Limb (tissue), 2 donors: ENCODE results near the gene PXDC1.
"Not testable (repeated sequence)": the region's sequence is repeated elsewhere in the genome, so short reads cannot be mapped to it uniquely, and the experiment has no call there.

Experiments
- DNase-seq, 2 donors: peaks; one replicate each; pipeline ENCODE4 v3.0.0-alpha.2; 2016; ENCODE audit errors: extremely low spot score in 2 of 2

PXDC1 gene

DNA sequence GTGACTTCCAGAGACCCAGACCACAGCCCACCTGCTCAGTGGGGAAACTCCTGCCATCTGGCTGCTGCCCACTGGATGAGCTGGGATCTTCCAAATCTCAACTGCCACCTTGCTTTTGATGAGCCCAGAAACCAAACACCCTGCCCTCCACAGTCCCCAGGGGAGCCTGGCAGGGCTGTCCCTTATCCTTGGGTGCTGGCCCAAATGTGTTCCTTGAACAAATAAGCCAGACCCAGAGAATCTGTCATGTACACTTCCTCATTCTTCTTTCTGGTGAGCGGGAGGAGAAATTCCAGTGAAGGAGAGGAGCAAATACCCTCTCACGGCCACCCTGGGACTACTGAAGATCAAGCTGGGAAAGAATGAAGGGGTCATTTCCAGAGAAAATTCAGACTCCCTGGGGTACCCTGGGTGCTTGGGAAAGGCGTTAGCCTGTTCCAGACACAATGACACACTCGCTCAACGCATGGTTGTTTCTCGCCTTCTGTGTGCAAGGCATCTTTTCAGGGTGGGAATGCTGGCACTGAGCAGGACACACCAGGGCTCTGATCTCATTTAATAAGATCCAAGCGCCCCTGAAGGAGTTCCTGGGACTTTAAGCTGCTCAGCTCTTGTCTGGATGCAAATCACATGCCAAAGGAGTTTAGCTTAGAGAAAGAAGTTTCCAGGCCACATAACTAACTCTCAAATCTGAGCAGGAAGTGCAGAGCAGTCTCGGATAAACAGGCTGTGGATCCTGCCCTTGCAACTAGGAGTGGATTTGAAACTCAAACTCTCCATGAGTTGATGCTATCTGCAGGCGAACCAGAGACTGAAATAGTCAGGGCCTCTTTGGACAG is 38.5 kb downstream of the PXDC1 start:
- no peak for DNase-seq

DNA sequence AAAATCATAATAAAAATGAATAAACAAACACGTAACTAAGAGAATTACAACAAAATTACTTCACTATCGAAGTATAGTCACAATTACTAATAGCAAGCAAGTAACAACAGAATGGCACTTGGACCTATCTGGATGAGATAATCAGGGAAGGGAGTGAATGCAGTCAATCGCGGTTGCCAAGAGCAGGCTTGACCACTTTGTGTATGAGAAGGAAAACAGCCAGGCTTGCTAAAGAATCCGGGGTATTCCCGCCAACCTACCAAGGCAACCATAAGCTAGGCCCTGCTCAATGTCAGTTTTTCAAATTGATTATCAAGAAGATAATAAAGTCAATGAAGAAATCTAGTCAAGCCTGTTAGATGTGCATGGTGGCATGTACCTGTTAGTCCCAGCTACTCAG is 39.7 kb downstream of the PXDC1 start:
- no peak for DNase-seq

DNA sequence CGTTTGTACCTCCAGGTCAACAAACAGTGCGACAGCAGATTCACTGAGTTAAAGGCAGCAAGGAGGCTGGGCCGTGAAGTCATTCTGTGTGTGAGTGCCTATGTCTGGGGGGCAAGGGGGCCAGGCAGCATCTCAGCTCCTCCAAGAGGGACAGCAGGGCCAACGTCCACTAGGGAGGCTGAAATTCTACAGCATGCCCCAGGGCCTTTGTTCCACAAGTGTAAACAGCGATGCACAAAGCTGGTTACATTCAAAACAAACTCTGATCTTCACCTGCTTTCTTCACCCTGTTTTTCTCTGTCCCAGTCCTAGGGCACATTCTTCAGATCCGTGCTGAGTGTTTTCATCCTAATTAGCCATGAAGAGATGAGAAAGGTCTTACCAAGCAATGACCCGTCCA is 41.1 kb downstream of the PXDC1 start:
- no peak for DNase-seq

DNA sequence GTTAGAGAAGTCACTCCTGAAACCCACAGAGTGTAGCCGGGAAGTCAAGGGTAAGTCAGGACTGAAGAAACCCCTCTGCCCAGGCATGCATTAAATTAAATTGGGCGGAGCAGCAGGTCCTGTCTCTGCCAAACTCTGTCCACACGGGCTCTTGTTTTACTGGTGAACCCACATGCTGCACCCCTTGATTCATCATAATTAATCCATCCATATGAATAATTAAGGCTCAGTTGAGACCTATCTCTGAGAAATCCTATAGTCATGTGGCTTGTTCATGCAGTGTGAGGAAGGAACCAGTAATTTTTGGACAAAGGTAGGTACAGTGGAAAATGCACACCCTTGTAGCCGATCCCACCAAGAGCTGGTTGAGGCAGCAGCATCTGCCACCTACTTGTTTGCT is 43.0 kb downstream of the PXDC1 start:
- no peak for DNase-seq

GRCh38 chr6:3707751-3708412 is 43.6 kb downstream of the PXDC1 start:
- no peak for DNase-seq

- DNase-seq, result no peak
These were observed 44.5 kb downstream of the PXDC1 start for GRCh38 chr6:3707024-3707423.

DNA sequence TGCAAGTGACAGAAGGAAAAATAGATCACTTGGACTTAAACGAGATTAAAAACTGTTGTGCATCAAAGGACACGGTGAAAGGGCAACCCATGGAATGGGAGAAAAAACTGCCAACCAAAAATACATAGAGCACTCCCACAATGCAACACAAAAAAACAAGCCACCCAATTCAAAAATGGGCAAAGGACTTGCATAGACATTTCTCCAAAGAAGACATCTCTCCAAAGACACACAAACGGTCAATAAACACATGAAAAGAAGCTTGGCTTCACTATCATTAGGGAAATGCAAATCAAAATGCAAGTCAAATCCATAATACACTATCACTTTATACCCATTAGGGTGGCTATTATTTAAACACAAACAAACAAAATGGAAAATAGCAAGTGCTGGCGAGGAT is 45.0 kb downstream of the PXDC1 start:
- DNase-seq, result no peak

GRCh38 chr6:3701631-3702030 is 49.9 kb downstream of the PXDC1 start:
- DNase-seq, result no peak

DNA sequence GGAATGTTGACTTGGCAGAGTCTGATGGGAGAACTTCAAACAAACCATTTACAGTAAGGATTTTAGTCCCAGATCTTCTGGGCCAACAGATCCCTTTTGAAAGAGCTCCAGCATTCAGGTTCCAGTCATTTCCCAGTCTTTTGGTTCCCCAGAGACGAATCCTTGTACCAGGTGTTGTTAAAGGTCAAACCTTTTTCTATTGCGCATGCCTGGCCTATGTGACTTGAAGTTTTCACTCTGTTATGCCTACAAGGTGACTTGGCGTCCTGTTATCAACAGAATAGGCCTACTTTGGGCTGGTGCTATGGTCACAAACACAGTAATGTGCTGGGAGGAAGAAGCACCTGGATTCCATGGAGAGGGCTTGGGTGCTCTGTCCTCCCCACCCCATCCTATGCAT is 52.3 kb downstream of the PXDC1 start:
- DNase-seq, result no peak

DNA sequence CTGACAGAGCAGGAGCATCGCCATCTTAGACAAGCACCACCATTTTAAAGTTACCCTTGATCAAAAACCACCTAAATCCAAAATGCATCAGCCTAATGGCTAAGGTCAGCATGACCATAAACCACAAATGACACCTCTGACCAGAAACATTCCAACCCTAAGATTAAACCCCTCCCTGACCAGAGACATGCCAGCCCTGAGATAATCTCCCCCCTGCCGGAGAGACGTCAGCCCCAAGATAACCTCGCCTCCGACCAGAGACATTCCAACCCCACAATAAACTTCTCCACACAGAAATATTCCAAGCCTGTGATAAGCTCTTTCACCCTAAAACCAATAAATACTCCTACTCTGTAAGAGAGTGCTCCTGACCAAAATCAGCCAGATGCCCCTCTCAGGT is 53.5 kb downstream of the PXDC1 start:
- no peak for DNase-seq

DNA sequence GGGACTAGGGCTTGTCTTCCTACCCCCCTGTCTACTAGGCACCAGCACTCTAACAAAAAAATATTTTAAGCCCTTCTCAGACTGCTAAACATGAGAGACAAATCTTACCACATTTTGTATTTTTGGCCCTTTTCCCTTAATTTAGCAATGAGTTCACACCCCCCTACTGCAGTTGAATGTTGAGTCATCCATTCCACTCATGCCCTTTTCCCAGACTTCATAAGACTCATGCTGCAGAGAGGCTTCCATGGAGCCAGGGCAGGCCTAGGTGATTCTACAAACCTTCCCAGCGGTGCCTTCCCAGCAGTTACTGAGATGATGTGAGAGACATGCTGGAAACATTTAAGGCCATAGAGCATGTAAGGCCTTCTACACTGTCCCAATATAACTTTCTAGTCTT is 53.9 kb downstream of the PXDC1 start:
- no peak for DNase-seq

DNA sequence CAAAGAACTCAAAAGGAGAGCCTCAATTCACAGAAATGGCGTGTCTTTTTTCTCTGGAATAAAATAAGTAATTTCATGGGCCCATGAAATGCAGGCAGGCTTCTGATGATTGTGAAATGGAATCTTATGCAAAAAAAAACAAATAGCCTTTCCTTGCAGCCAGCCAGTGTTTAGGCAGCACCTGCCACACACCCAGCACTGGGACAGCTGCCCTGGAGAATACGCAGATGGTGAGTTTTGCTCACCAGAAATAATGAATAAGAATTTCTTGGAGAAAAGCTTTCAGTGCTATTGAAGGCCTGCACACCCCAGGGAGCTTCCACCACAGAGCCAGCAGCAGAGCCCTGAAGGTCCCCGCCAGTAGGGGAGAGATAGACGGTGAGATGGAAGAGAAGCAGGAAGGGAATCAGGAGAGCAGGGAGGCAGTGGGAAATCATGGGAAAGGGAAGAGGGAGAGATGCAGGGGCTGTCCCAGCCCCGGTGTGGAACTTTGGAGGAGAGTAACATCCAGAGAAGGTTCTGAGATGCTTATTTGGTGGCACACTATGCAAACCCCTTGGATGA is 54.9 kb downstream of the PXDC1 start:
- peak in 1 of 2 donors; percentile 15 for DNase-seq

GRCh38 chr6:3695065-3695817 is 56.3 kb downstream of the PXDC1 start:
- no peak for DNase-seq

DNA sequence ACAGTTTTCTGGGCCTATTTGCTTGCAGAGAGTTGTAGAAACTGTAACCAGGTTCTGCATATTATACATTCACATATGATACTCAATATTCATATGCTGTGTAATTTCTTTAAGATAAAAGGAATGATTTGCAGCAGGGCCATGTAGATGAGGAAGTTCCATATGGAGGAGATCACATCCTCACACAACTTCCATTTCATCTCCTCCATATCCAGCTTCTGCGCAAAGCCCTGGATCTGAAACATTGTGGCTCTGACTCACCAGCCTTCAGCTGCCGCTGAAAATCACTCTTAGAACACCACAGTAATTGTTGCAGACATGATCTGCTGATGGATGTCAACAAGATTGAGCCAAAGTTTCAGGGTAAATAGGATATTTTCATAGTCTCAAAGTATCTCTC is 57.7 kb downstream of the PXDC1 start:
- no peak for DNase-seq

DNA sequence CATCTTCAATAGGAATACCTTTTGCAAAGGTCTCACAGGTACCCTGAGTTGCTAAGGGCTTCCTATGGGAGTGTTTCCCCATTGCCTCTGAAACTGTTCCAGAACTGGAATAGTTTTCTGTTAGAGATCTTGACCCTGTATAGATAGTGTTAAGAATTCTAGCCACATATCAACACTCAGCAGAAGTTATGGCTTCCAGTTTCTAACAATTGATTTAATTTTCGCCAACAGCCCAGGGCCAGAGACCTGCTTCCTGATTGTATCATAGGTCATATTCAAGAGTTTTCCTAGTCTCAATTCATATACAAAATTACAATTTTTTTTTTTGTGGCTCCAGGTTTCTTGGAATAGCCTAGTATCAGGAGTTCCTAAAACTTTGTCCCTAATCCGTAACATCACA is 61.0 kb downstream of the PXDC1 start:
- no peak for DNase-seq

- DNase-seq, result no peak
These were observed 63.7 kb downstream of the PXDC1 start for GRCh38 chr6:3687847-3688246.

GRCh38 chr6:3683331-3683730 is 68.2 kb downstream of the PXDC1 start:
- no peak for DNase-seq

GRCh38 chr6:3678946-3679345 is 72.6 kb downstream of the PXDC1 start:
- no peak for DNase-seq

GRCh38 chr6:3677751-3678150 is 73.8 kb downstream of the PXDC1 start:
- not testable (repeated sequence) for DNase-seq

DNA sequence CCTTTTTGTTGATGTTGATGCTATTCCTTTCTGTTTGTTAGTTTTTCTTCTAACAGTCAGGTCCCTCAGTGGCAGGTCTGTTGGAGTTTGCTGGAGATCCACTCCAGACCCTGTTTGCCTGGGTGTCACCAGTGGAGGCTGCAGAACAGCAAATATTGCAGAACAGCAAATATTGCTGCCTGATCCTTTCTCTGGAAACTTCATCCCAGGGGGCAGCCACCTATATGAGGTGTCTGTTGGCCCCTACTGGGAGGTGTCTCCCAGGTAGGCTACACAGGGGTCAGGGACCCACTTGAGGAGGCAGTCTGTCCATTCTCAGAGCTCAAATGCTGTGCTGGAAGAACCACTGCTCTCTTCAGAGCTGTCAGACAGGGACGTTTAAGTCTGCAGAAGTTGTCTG is 74.2 kb downstream of the PXDC1 start:
- DNase-seq, result not testable (repeated sequence)
